ENCODE data around the gene SDK1. TPM values are rescaled to one million over a fixed set of nuclear protein-coding genes. Genes with fewer than 3 reads are reported as not detected.

Gene SDK1
- total and polyA plus RNA-seq, 2 of the 8 experiments (the other 6 are each of a cell fraction or from before 2014, with no cell fraction given): 3.3 to 7.2 TPM

DNA sequence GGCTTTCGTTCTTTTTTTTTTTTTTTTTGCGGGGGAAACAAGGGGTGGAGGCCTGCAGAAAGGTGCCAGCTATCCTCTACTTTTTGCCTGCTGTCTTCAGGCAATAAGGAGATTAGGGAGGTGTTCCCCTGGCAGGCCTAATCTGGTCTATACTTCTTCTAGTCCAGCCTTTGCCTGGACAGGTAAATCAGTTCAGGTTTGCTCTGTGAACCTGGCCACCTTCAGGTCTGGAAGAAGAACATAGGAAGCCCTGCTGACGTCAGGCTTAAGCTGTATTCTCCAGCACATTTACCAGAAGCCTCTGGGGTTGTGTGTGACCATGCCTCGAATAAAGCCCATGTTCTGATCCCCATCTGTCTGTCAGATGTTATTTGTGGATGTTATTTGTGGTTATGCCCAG lies 115.4 kb downstream of the SDK1 start:
- Histone ChIP-seq H3K79me2 (ENCODE audit: control insufficient read depth in 1 of 2, insufficient read depth in 2 of 2, low read length in 2 of 2) (no peaks in the 10 kb centered on the region), H3K56ac (replicated peaks; ENCODE audit: insufficient read length, low read depth, low read length) (no peak overlapping the region), H3K18ac (ENCODE audit: extremely low read depth, low read length) (no peak overlapping the region), H3K4me3 (ENCODE audit: extremely low read depth in 1 of 4, insufficient read depth in 2 of 4, low read depth in 3 of 4, low read length in 4 of 4) (no peak overlapping the region), H3K23ac (ENCODE audit: insufficient read length) (no peak overlapping the region), H3K9ac (replicated peaks in 1 of 4; ENCODE audit: extremely low read depth in 1 of 4, low read depth in 3 of 4, low read length in 3 of 4) (no peak overlapping the region), H3K27me3 (replicated peaks in 1 of 4; ENCODE audit: control insufficient read depth in 3 of 4, extremely low read depth in 1 of 4, insufficient read depth in 3 of 4, low read length in 3 of 4) (no peaks in the 10 kb centered on the region), H2BK20ac (ENCODE audit: low read length) (no peak overlapping the region), H2BK5ac (ENCODE audit: low read depth, low read length) (no peak overlapping the region), H3K4me1 (replicated peaks in 1 of 4; ENCODE audit: control insufficient read depth in 3 of 4, insufficient read depth in 4 of 4, low read length in 3 of 4) (peaks cover 0 to 3% (median 0%) of the 10 kb centered on the region in 4 experiments; a peak in 1 of 7 replicates), H2BK15ac (ENCODE audit: low read length) (no peak overlapping the region), H4K91ac (replicated peaks; ENCODE audit: insufficient read length, low read length) (no peak overlapping the region), H3K4me2 (ENCODE audit: insufficient read depth in 1 of 2, low read depth in 2 of 2, low read length in 2 of 2) (no peak overlapping the region), H4K20me1 (replicated peaks in 1 of 2; ENCODE audit: control insufficient read depth in 1 of 2, insufficient read depth in 2 of 2, low read length in 2 of 2) (no peaks in the 10 kb centered on the region), H3K27ac (ENCODE audit: low read depth, low read length) (no peak overlapping the region), H2AK5ac (ENCODE audit: low read depth, low read length) (no peak overlapping the region), H2BK12ac (ENCODE audit: low read depth, low read length) (no peak overlapping the region), H2AFZ (ENCODE audit: low read length) (no peak overlapping the region), H3K14ac (ENCODE audit: insufficient read length) (no peak overlapping the region), H2BK120ac (replicated peaks; ENCODE audit: low read depth, low read length) (no peak overlapping the region), H3K23me2 (ENCODE audit: low read depth, low read length) (no peaks in the 10 kb centered on the region), H3K4ac (replicated peaks; ENCODE audit: insufficient read length, low read depth, low read length) (no peak overlapping the region), H3K79me1 (ENCODE audit: low read depth, low read length) (no peaks in the 10 kb centered on the region), H3K9me3 (ENCODE audit: insufficient read depth in 2 of 2, low read depth in 1 of 2, low read length in 1 of 2) (no peaks in the 10 kb centered on the region), H3K36me3 (ENCODE audit: control insufficient read depth in 2 of 4, insufficient read depth in 4 of 4, low read length in 3 of 4) (no peaks in the 10 kb centered on the region), H4K8ac (ENCODE audit: extremely low read depth, insufficient read depth, low read length) (no peak overlapping the region), H4K5ac (ENCODE audit: insufficient read length, low read depth, low read length) (no peak overlapping the region)
- 75% methylated on average over 3 of the region's 4 CpGs; no CpG with 5 or more reads in 1 of the 2 experiments for WGBS, 2 experiments (ENCODE audit: extremely low coverage in 1 of 2, insufficient coverage in 1 of 2, insufficient read length in 1 of 2, insufficient replicate concordance in 2 of 2, low coverage in 1 of 2, low lambda C conversion rate in 2 of 2, missing lambda C conversion rate in 1 of 2)
- ChIA-PET CTCF (ENCODE audit: partially characterized antibody) (interaction anchor here (1.1 to 2.4 kb wide), 3 partner anchors 12 to 17 kb away, joined by 3 to 13 read pairs (median 4); no protein-coding TSS in a partner anchor), POLR2A (ENCODE audit: partially characterized antibody) (interaction anchor here (0.7 kb wide), 1 partner anchor 624 kb away, joined by 3 read pairs; no protein-coding TSS in a partner anchor)
- DNase-seq (ENCODE audit: low read depth in 1 of 2, low spot score in 2 of 2): no peak
- no peak for FAIRE-seq
- no peak for TF ChIP-seq RNF2 (IDR thresholded peaks at IDR 0.05; ENCODE audit: borderline replicate concordance, low read depth, low read length, missing control alignments, poor library complexity, severe bottlenecking)
